OCI-LY1 (cell line): ENCODE data around the gene RBM11.

Experiments
- EZH2 ChIP-seq: fragments of 200-600 bp; sonication (generic), shearing (Covaris generic); IDR thresholded peaks from 2 replicates; pipeline ENCODE4 v1.8.0; 2017; ENCODE audit warnings: borderline replicate concordance, mixed run types, mild to moderate bottlenecking, antibody characterized with exemption, low read length, moderate library complexity, mixed read lengths
- TF ChIP-seq, protein P1 (sequence below): fragments of 200-600 bp; sonication (generic), shearing (Covaris generic); IDR thresholded peaks from 2 replicates; pipeline ENCODE4 v1.5.1; 2017; ENCODE audit warnings: mild to moderate bottlenecking, antibody characterized with exemption, low read length, moderate library complexity, mixed read lengths

DNA sequence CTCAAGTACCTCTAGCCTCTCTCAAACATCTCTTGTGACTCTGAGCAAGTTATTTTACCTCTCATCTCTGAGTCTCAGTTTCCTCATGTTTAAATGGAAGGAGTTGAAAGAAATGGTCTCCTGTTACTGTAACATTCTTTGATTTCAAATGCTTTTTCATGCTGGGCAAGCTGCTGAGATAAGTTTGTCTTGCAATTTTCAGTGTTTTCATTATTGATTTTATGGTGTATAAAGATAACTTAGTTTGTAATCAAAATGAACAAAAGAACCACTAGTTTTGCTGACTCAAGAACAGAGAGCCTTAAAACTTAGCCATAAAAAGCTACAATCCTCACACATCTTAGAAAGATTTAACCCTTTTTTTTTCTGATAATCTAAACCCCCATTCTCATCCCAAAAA is 9.7 kb upstream of the RBM11 start:
- TF ChIP-seq, protein P1, sequence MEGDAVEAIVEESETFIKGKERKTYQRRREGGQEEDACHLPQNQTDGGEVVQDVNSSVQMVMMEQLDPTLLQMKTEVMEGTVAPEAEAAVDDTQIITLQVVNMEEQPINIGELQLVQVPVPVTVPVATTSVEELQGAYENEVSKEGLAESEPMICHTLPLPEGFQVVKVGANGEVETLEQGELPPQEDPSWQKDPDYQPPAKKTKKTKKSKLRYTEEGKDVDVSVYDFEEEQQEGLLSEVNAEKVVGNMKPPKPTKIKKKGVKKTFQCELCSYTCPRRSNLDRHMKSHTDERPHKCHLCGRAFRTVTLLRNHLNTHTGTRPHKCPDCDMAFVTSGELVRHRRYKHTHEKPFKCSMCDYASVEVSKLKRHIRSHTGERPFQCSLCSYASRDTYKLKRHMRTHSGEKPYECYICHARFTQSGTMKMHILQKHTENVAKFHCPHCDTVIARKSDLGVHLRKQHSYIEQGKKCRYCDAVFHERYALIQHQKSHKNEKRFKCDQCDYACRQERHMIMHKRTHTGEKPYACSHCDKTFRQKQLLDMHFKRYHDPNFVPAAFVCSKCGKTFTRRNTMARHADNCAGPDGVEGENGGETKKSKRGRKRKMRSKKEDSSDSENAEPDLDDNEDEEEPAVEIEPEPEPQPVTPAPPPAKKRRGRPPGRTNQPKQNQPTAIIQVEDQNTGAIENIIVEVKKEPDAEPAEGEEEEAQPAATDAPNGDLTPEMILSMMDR, result no peak
- no peak for TF ChIP-seq EZH2
